ENCODE measurements around the gene XXYLT1. TPM values are rescaled to one million over a fixed set of nuclear protein-coding genes. Genes with fewer than 3 reads are reported as not detected.

XXYLT1 gene
- total and polyA plus RNA-seq, 9 of the 15 experiments (the other 6 are each of a cell fraction or from before 2014, with no cell fraction given), result 1.9 to 18.9 (median 15.0) TPM

GRCh38 chr3:195186041-195186709 lies 84.8 kb downstream of the XXYLT1 start (continued):
- TF ChIP-seq ZNF41 (CRISPR knock-in tag; conservative IDR thresholded peaks at IDR 0.05) (no peak), HMG20B (CRISPR knock-in tag; IDR thresholded peaks at IDR 0.05) (no peak), TCFL5 (CRISPR knock-in tag; conservative IDR thresholded peaks at IDR 0.05) (no peak), TGIF2 (CRISPR knock-in tag; IDR thresholded peaks at IDR 0.05) (no peak), SNAPC5 (CRISPR knock-in tag; IDR thresholded peaks at IDR 0.05) (no peak), ZNF507 (tag; conservative IDR thresholded peaks at IDR 0.05) (no peak), TSC22D4 (tag; IDR thresholded peaks at IDR 0.05) (no peak), ARNT (IDR thresholded peaks at IDR 0.05) (no peak), ZEB2 (IDR thresholded peaks at IDR 0.05) (0 out of 2 replicates have a peak, but pooled peaks have one; percentile 17), MTF1 (CRISPR knock-in tag; IDR thresholded peaks at IDR 0.05; ENCODE audit: borderline replicate concordance) (no peak), CBFA2T3 (IDR thresholded peaks at IDR 0.05) (peak; percentile 44; the same call in 1 of the 2 replicates), ZNF778 (CRISPR knock-in tag; IDR thresholded peaks at IDR 0.05) (no peak), ZNF316 (IDR thresholded peaks at IDR 0.05) (no peak), STAT5B (CRISPR knock-in tag; IDR thresholded peaks at IDR 0.05) (no peak), ZBED1 (IDR thresholded peaks at IDR 0.05) (no peak), ZNF408 (CRISPR knock-in tag; IDR thresholded peaks at IDR 0.05; ENCODE audit: low read depth) (no peak), SP1 (CRISPR knock-in tag; IDR thresholded peaks at IDR 0.05) (0 out of 2 replicates have a peak, but pooled peaks have one; percentile 22), CBX2 (IDR thresholded peaks at IDR 0.05; ENCODE audit: insufficient read depth, low read length, poor library complexity, severe bottlenecking) (no peak), BCLAF1 (IDR thresholded peaks at IDR 0.05; ENCODE audit: borderline replicate concordance in 1 of 2, control insufficient read depth in 1 of 2, low read depth in 2 of 2, low read length in 1 of 2) (no peak)

Measured in K562 (cell line).